ENCODE data around the gene OR2B3. TPM values are rescaled to one million over a fixed set of nuclear protein-coding genes. Genes with fewer than 3 reads are reported as not detected.

Gene OR2B3
- total RNA-seq, 4 donors from 2014 or later: not detected

DNA sequence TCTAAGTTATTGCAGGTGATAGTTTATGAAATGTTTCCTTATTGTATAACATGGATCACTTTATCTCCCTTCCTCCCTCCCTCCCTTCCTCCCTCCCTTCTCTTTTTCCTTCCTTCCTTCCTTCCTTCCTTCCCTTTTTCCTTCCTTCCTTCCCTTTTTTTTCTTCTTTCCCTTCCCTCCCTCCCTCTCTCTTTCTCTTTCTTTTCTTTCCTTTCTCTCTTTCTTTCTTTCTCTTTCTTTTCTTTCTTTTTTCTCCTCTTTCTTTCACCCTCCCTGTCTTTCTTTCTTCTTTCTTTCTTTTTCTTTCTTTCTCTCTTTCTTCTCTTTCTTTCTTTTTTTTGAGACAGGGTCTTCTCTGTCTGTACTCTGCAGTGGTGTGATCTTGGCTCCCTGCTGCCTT is 5.8 kb downstream of the OR2B3 start:
- Histone ChIP-seq H3K27ac (no peak overlapping the region), H3K27me3 (no peaks in the 10 kb centered on the region), H3K4me3 (no peak overlapping the region), H3K36me3 (no peaks in the 10 kb centered on the region), H3K4me1 (no peaks in the 10 kb centered on the region), H3K9me3 (peaks cover 4% of the 10 kb centered on the region)
- DNase-seq (ENCODE audit: low spot score in 2 of 2): no peak
- TF ChIP-seq EP300 (IDR thresholded peaks at IDR 0.05): no peak
- no peak for TF ChIP-seq POLR2AphosphoS5 (IDR thresholded peaks at IDR 0.05)
- no peak for TF ChIP-seq POLR2A (IDR thresholded peaks at IDR 0.05)

DNA sequence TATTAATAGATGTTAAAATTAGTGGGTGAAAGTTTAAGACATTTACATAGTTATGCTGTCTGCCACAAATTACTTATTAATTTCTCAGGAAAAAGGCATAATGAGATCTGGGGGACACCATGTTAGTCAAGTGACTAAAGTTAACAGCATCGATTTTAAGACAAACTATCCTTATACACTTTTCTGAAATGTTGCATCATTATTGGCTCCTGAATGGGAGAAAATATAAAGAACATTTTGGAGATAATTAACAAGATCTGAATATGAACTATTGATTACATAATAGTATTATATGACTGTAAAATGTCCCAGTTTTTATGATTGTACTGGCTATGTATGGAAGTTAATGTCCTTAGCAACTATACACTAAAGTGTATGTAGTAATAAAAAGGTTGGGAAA is 7.9 kb downstream of the OR2B3 start:
- Histone ChIP-seq H3K4me1 (no peaks in the 10 kb centered on the region), H3K27ac (no peak overlapping the region), H3K36me3 (no peaks in the 10 kb centered on the region), H3K9me3 (peaks cover 4% of the 10 kb centered on the region), H3K27me3 (no peaks in the 10 kb centered on the region), H3K4me3 (no peak overlapping the region)
- 83% methylated on average over 1 of the region's 1 CpG for WGBS
- no peak for TF ChIP-seq POLR2A (IDR thresholded peaks at IDR 0.05)
- TF ChIP-seq POLR2AphosphoS5 (IDR thresholded peaks at IDR 0.05): no peak
- TF ChIP-seq, protein P1, sequence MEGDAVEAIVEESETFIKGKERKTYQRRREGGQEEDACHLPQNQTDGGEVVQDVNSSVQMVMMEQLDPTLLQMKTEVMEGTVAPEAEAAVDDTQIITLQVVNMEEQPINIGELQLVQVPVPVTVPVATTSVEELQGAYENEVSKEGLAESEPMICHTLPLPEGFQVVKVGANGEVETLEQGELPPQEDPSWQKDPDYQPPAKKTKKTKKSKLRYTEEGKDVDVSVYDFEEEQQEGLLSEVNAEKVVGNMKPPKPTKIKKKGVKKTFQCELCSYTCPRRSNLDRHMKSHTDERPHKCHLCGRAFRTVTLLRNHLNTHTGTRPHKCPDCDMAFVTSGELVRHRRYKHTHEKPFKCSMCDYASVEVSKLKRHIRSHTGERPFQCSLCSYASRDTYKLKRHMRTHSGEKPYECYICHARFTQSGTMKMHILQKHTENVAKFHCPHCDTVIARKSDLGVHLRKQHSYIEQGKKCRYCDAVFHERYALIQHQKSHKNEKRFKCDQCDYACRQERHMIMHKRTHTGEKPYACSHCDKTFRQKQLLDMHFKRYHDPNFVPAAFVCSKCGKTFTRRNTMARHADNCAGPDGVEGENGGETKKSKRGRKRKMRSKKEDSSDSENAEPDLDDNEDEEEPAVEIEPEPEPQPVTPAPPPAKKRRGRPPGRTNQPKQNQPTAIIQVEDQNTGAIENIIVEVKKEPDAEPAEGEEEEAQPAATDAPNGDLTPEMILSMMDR (IDR thresholded peaks at IDR 0.05): no peak
- no peak for TF ChIP-seq EP300 (IDR thresholded peaks at IDR 0.05)
- no peak for DNase-seq (ENCODE audit: low spot score in 2 of 2)

DNA sequence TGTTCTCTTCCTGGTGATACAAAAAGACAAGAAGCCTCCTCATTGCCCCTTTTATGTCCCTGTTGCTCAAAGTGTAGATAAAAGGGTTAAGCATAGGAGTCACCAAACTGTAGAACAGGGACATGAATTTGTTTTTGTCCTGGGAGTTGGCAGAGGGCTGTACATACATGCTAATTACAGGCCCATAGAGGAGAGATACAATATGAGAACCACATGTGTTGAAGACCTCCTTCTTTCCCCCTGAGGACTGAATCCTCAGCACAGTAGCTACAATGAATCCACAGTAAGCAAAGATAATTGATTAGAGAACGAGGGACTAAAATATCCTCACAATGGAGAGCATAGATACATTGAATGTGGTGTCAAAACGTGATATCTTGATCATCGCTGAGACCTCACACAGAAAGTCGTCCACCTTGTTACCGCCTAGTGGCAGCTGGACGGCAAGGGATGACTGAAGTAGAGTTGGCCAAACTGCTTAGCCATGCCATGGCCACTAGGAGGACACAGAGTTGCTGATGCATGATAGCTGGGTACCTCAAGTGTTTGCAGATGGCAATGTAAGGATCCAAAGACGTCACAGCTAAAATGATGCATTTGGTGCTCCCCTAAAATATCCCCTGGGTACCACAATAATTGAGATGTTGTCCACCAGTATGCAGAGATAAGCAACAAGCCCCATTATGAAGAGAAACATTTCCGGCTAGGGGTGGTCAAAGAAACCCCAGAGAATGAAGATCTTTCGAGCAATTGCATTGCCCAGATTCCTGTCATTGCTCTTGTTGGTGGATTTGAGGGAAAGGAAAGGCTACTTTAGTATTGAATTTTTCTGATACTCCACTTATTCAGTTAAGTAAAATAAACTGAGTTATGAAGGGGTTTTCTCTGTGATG is 15.0 kb downstream of the OR2B3 start:
- Histone ChIP-seq H3K9me3 (no peaks in the 10 kb centered on the region), H3K27me3 (no peaks in the 10 kb centered on the region), H3K27ac (no peak overlapping the region), H3K36me3 (no peaks in the 10 kb centered on the region), H3K4me1 (no peaks in the 10 kb centered on the region), H3K4me3 (no peak overlapping the region)
- no peak for DNase-seq (ENCODE audit: low spot score in 2 of 2)
- TF ChIP-seq POLR2AphosphoS5 (IDR thresholded peaks at IDR 0.05) (no peak), EP300 (IDR thresholded peaks at IDR 0.05) (no peak), POLR2A (IDR thresholded peaks at IDR 0.05) (no peak)
- TF ChIP-seq, protein P1 (IDR thresholded peaks at IDR 0.05): peak in 1 of 2 donors; percentile 27
- WGBS: 42% methylated on average over 9 of the region's 9 CpGs

DNA sequence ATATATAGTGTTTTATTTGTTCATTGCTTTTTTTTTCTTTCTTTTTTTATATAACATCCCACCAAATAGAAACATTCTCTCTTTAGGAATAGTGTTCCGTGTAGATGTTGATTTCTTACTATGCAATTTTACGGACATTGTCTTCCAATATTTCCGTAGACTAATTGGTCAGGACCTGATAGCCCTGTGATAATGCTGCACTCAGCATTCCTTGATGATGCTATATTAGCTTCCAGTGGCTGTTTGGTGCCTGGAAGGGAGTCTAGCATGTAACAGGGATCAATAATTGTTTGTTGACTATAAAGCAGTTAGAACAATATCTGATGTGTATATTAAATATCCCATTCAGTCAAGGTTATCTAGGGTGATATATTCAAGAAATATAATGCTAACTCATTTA is 35.4 kb downstream of the OR2B3 start:
- Histone ChIP-seq H3K4me1 (no peaks in the 10 kb centered on the region), H3K27me3 (no peaks in the 10 kb centered on the region), H3K27ac (no peak overlapping the region), H3K36me3 (no peaks in the 10 kb centered on the region), H3K9me3 (peaks cover 5% of the 10 kb centered on the region), H3K4me3 (no peak overlapping the region)
- 82% methylated on average over 3 of the region's 3 CpGs for WGBS
- no peak for DNase-seq (ENCODE audit: low spot score in 2 of 2)
- TF ChIP-seq EP300 (IDR thresholded peaks at IDR 0.05) (no peak), POLR2A (IDR thresholded peaks at IDR 0.05) (no peak), POLR2AphosphoS5 (IDR thresholded peaks at IDR 0.05) (no peak)
- TF ChIP-seq, protein P1 (IDR thresholded peaks at IDR 0.05): no peak

DNA sequence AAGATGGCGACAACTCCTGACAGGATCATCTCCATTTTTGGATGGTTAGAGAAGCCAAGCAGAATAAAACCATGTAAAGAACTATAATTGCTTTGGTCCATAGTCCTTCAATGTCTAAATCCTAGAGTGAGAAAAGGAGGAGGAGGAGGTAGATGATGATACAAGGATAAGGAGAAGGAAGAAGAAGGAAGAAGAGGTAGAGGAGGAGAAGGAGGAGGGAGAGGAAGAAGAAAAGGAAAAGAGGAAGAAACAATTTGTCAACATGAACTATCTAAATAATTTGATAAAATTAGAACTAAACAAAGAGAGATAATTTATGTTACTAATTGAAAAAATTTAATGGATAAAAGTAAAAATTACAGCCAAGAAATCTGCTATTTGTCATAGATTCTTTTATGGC is 42.0 kb downstream of the OR2B3 start, which contains the start of gene OR2W1:
OR2W1 (minus strand) TSS at position 101 of the 400 bp plus-strand sequence; CDS start at position 101, 0 bp downstream.
- Histone ChIP-seq H3K27me3 (peaks cover 4% of the 10 kb centered on the region), H3K27ac (no peak within 1 kb of the TSS), H3K9me3 (no peaks in the 10 kb centered on the region), H3K36me3 (no peaks in the 10 kb centered on the region), H3K4me3 (no peak within 1 kb of the TSS), H3K4me1 (no peaks in the 10 kb centered on the region)
- WGBS: 80% methylated on average over 1 of the region's 1 CpG
- no peak for TF ChIP-seq POLR2AphosphoS5 (IDR thresholded peaks at IDR 0.05)
- no peak for TF ChIP-seq POLR2A (IDR thresholded peaks at IDR 0.05)
- TF ChIP-seq, protein P1 (IDR thresholded peaks at IDR 0.05): no peak
- TF ChIP-seq EP300 (IDR thresholded peaks at IDR 0.05): no peak
- no peak for DNase-seq (ENCODE audit: low spot score in 2 of 2)

Other genes starting within 250 kb of the OR2B3 start
- gene TRIM27, start 163.3 kb downstream of the OR2B3 start, total RNA-seq: 10 to 100 TPM; 30.0 to 48.0 (median 40.2) TPM
- gene ZNF311, start 82.0 kb downstream of the OR2B3 start, total RNA-seq: 1 to 10 TPM in 1 of 4 donors, under 1 TPM in 3; 0.15 to 1.9 (median 0.57) TPM
- not detected for gene OR2W1, start 42.1 kb downstream of the OR2B3 start, total RNA-seq
- gene OR2J1, start 12.2 kb upstream of the OR2B3 start, total RNA-seq: not detected
- not detected for gene OR2J3, start 20.7 kb upstream of the OR2B3 start, total RNA-seq
- gene OR2J2, start 83.6 kb upstream of the OR2B3 start, total RNA-seq: not detected
- not detected for gene OR14J1, start 214.4 kb upstream of the OR2B3 start, total RNA-seq

Measured in suprapubic skin (tissue), 4 donors.